OCI-LY3 (cell line): ENCODE data around the gene CLEC18B.
"Not testable (repeated sequence)": the region's sequence is repeated elsewhere in the genome, so short reads cannot be mapped to it uniquely, and the experiment has no call there.

Source experiments
- H2AFZ ChIP-seq: fragments of 200-600, 300-600 bp; shearing (Covaris generic); 2 replicates; pipeline ENCODE4 v1.6.0; 2014; ENCODE audit warnings: antibody characterized with exemption, low read depth, low read length
- H3K27ac ChIP-seq: fragments of 200-600, 300-600 bp; sonication (generic); 2 replicates; pipeline ENCODE4 v1.5.1; 2014; ENCODE audit warnings: mild to moderate bottlenecking, low read length, moderate library complexity, mixed read lengths
- H3K27me3 ChIP-seq: fragments of 200-600, 300-600 bp; sonication (generic); 2 replicates; pipeline ENCODE4 v1.6.1; 2014; ENCODE audit warnings: low read depth, low read length, mixed read lengths
- H3K36me3 ChIP-seq: fragments of 200-600, 300-600 bp; sonication (generic); replicated peaks from 2 replicates; pipeline ENCODE3; 2014; ENCODE audit warnings: low read depth, low read length, mixed read lengths
- H3K4me1 ChIP-seq: fragments of 300-600, 200-600 bp; sonication (generic); 2 replicates; pipeline ENCODE4 v1.6.1; 2014; ENCODE audit warnings: low read length, mixed read lengths
- H3K4me2 ChIP-seq: fragments of 200-600, 300-600 bp; sonication (generic); 2 replicates; pipeline ENCODE4 v1.6.1; 2014; ENCODE audit warnings: low read length, mixed read lengths
- H3K4me3 ChIP-seq: fragments of 300-600, 200-600 bp; sonication (generic); 2 replicates; pipeline ENCODE4 v1.5.1; 2014; ENCODE audit warnings: antibody characterized with exemption, mild to moderate bottlenecking, low read length, moderate library complexity
- H3K79me2 ChIP-seq: fragments of 300-600, 200-600 bp; shearing (Covaris generic); 2 replicates; pipeline ENCODE4 v1.6.1; 2014; ENCODE audit warnings: mild to moderate bottlenecking, low read length, mixed read lengths
- H3K9ac ChIP-seq: fragments of 300-600, 200-600 bp; shearing (Covaris generic); 2 replicates; pipeline ENCODE4 v1.6.0; 2014; ENCODE audit warnings: mild to moderate bottlenecking, low read length, moderate library complexity
- H3K9me3 ChIP-seq: fragments of 200-600, 300-600 bp; shearing (Covaris generic); 2 replicates; pipeline ENCODE4 v1.6.1; 2014; ENCODE audit warnings: low read length, mixed read lengths; ENCODE audit not compliant: insufficient read depth
- H4K20me1 ChIP-seq: fragments of 200-600, 300-600 bp; sonication (generic); 2 replicates; pipeline ENCODE4 v1.6.1; 2016; ENCODE audit warnings: low read length, mixed read lengths; ENCODE audit not compliant: insufficient read depth
- CTCF ChIP-seq: fragments of 200-600, 300-600 bp; sonication (generic); IDR thresholded peaks from 2 replicates; pipeline ENCODE4 v1.5.1; 2014; ENCODE audit warnings: antibody characterized with exemption, low read length, low read depth
- EZH2phosphoT487 ChIP-seq: fragments of 200-600 bp; shearing (Covaris generic); IDR thresholded peaks from 2 replicates; pipeline ENCODE4 v1.6.1; 2018; ENCODE audit warnings: antibody characterized with exemption, mixed run types, low read depth

Gene CLEC18B

GRCh38 chr16:74420612-74421481 is at the start of gene CLEC18B:
CLEC18B (minus strand) TSS chr16:74421478; CDS start chr16:74421270, 208 bp downstream.
- not testable (repeated sequence) for H3K36me3 ChIP-seq, H3K27me3 ChIP-seq, H3K4me2 ChIP-seq, H3K9ac ChIP-seq, H3K79me2 ChIP-seq, H3K4me3 ChIP-seq, H3K4me1 ChIP-seq, H4K20me1 ChIP-seq, H2AFZ ChIP-seq, H3K9me3 ChIP-seq, H3K27ac ChIP-seq

GRCh38 chr16:74469946-74470478 is 48.7 kb upstream of the CLEC18B start:
- no peak for TF ChIP-seq CTCF
- no peak for TF ChIP-seq EZH2phosphoT487
- Histone ChIP-seq H3K79me2 (no peaks in the 10 kb centered on the region), H3K9ac (no peak overlapping the region), H3K36me3 (peaks cover 55% of the 10 kb centered on the region), H3K4me3 (no peak overlapping the region), H3K4me2 (no peak overlapping the region), H4K20me1 (no peaks in the 10 kb centered on the region), H3K4me1 (peaks cover 30% of the 10 kb centered on the region), H3K27me3 (no peaks in the 10 kb centered on the region), H2AFZ (no peak overlapping the region), H3K9me3 (no peaks in the 10 kb centered on the region), H3K27ac (no peak overlapping the region)

GRCh38 chr16:74468807-74469525 is 47.7 kb upstream of the CLEC18B start:
- TF ChIP-seq EZH2phosphoT487 (no peak), CTCF (no peak)
- Histone ChIP-seq H3K27ac (no peak overlapping the region), H3K4me2 (no peak overlapping the region), H4K20me1 (no peaks in the 10 kb centered on the region), H3K4me1 (peaks cover 38% of the 10 kb centered on the region), H3K79me2 (no peaks in the 10 kb centered on the region), H3K4me3 (no peak overlapping the region), H3K27me3 (no peaks in the 10 kb centered on the region), H3K9me3 (no peaks in the 10 kb centered on the region), H3K36me3 (peaks cover 52% of the 10 kb centered on the region), H2AFZ (no peak overlapping the region), H3K9ac (no peak overlapping the region)

- peaks cover 62% of the 10 kb centered on the region for H3K36me3 ChIP-seq
- TF ChIP-seq EZH2phosphoT487: no peak
- TF ChIP-seq CTCF: no peak
- no peaks in the 10 kb centered on the region for H3K27me3 ChIP-seq
- H3K27ac ChIP-seq: no peak overlapping the region
- no peaks in the 10 kb centered on the region for H4K20me1 ChIP-seq
- H2AFZ ChIP-seq: no peak overlapping the region
- H3K9ac ChIP-seq: no peak overlapping the region
- H3K4me1 ChIP-seq: peaks cover 25% of the 10 kb centered on the region
- no peak overlapping the region for H3K4me2 ChIP-seq
- no peaks in the 10 kb centered on the region for H3K79me2 ChIP-seq
- no peaks in the 10 kb centered on the region for H3K9me3 ChIP-seq
- H3K4me3 ChIP-seq: no peak overlapping the region
Observed at GRCh38 chr16:74466872-74467271, 45.6 kb upstream of the CLEC18B start.
